Stimulated activated memory B cell treated with anti-CD40 and anti-IgM and Interleukin-4, amounts not matched to agents 10 μg/mL and 1 μg/mL and 100 μg/mL, for 72 hours (primary cell): ENCODE results near the gene TRNT1.

Experiments
- ATAC-seq: fragments of 150-1000 bp; cut with Tn5 transposase; 2 replicates; pipeline ENCODE4 v1.10.0; 2021
- H3K27ac Mint-ChIP-seq: one replicate; pipeline ENCODE4 v1.8.0; 2022; ENCODE audit warnings: mild to moderate bottlenecking, mixed read lengths
- H3K27me3 Mint-ChIP-seq: one replicate; pipeline ENCODE4 v1.8.0; 2022; ENCODE audit warnings: mixed read lengths
- H3K36me3 Mint-ChIP-seq: one replicate; pipeline ENCODE4 v1.8.0; 2022; ENCODE audit warnings: mixed read lengths
- H3K4me1 Mint-ChIP-seq: one replicate; pipeline ENCODE4 v1.8.0; 2022; ENCODE audit warnings: mixed read lengths
- H3K4me3 Mint-ChIP-seq: one replicate; pipeline ENCODE4 v1.8.0; 2022; ENCODE audit warnings: mild to moderate bottlenecking, moderate library complexity, mixed read lengths
- H3K9me3 Mint-ChIP-seq: one replicate; pipeline ENCODE4 v1.8.0; 2022; ENCODE audit warnings: mixed read lengths

Gene TRNT1

DNA sequence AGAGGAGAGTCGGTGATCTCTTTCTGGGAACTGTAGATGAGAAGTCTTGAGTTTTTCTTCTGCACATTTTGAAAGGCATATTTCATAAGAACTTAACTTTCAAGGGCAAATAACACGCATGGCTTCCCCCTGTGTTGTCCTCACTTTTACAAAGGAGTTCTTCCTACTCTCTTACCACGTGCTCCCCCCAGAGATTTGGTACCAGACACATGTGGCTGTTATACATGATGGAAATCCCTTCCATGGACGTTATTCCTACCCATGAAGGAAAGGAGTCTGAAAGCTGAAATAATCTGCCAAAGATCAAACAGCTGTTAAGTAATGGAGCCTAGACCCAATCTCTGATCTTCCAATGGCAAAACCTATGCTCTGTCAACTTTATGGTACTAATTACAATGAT is 20.9 kb upstream of the TRNT1 start:
- H3K27ac Mint-ChIP-seq = no peak overlapping the region
- peaks cover 61% of the 10 kb centered on the region for H3K4me1 Mint-ChIP-seq
- no peaks in the 10 kb centered on the region for H3K27me3 Mint-ChIP-seq
- no peak for ATAC-seq
- no peaks in the 10 kb centered on the region for H3K9me3 Mint-ChIP-seq
- no peak overlapping the region for H3K4me3 Mint-ChIP-seq
- no peaks in the 10 kb centered on the region for H3K36me3 Mint-ChIP-seq

- no peaks in the 10 kb centered on the region for H3K27me3 Mint-ChIP-seq
- H3K27ac Mint-ChIP-seq = peak overlapping the region; percentile 77
- peaks cover 51% of the 10 kb centered on the region for H3K4me1 Mint-ChIP-seq
Measured at GRCh38 chr3:3107181-3107580, 19.6 kb upstream of the TRNT1 start.

GRCh38 chr3:3107858-3108257 is 18.9 kb upstream of the TRNT1 start:
- ATAC-seq = peak; percentile 75
- no peaks in the 10 kb centered on the region for H3K36me3 Mint-ChIP-seq
- no peaks in the 10 kb centered on the region for H3K9me3 Mint-ChIP-seq
- no peak overlapping the region for H3K4me3 Mint-ChIP-seq
- H3K27ac Mint-ChIP-seq = peak overlapping the region; percentile 77
- H3K4me1 Mint-ChIP-seq = peaks cover 50% of the 10 kb centered on the region
- H3K27me3 Mint-ChIP-seq = no peaks in the 10 kb centered on the region

More at GRCh38 chr3:3107181-3107580, 19.6 kb upstream of the TRNT1 start:
- no peak for ATAC-seq
- Mint-ChIP-seq H3K9me3 (no peaks in the 10 kb centered on the region), H3K4me3 (no peak overlapping the region), H3K36me3 (no peaks in the 10 kb centered on the region)

DNA sequence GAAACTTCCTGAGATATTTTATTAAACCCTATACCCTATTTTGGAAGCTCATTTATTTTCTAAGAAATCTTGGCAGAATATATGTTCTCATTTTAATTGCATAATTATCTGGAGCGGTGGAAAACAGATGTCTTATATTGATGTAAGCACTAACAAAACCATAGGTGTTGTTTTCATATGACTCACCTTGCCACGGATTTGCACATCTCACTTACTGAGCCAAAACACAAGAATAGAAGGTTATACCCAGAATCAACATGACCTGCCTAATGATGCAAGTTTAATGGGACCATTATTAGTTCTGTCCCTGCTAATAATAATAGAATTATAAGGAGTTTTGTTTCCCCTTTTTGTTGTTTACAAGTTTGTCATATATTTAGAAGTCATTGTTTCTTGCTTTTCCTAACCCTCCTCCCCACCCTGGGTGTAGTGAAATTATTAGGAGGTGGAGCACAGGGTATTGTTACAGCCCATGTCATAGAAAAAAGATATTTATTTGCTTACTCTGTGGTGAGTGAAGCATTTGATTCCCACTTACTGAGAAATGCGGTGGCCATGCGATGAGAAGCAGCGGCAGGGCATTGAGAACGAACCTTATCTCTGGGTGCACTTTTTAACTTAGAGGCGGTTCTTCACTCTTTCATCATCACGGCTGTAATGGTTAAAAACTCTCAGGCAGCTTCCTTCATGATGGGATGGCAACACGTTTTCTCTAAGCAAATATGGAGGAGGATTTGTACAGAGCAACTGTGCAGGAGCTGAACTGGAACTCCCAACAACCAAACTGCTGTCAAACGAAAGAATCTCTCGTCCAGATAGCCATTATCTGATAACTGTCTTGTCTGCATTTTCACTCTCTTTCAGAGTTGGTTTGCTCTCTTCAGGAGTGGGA is 17.1 kb upstream of the TRNT1 start:
- Mint-ChIP-seq H3K9me3 (no peaks in the 10 kb centered on the region), H3K4me3 (peak overlapping the region; percentile 62)

DNA sequence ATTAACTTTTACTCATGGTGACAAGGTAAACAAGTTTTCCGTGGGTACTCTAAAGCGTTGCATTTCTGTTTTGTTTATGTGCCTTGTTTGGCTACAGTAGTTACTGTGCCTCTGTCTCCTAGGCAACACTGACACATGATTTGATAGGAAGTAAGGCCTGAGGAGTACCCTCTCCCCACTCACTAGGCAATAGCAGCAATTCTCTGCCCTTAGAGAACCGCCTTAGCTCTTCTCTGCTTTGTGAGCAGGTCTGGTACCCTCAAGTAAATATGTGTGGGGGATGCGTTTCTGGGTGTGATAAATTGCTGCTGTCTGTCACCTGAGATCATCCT is 16.5 kb upstream of the TRNT1 start, which contains the start of gene IL5RA:
IL5RA (minus strand) TSS at position 76 of the 332 bp plus-strand sequence. CDS start 5,390 bp downstream, outside the sequence.
- H3K4me1 Mint-ChIP-seq = peaks cover 53% of the 10 kb centered on the region
- H3K27me3 Mint-ChIP-seq = no peaks in the 10 kb centered on the region
- H3K9me3 Mint-ChIP-seq = no peaks in the 10 kb centered on the region
- peak within 1 kb of the TSS; percentile 77 for H3K27ac Mint-ChIP-seq
- H3K4me3 Mint-ChIP-seq = peak within 1 kb of the TSS; percentile 62
- H3K36me3 Mint-ChIP-seq = no peaks in the 10 kb centered on the region
- ATAC-seq = peak; percentile 65

More for the DNA sequence above, 17.1 kb upstream of the TRNT1 start:
- Mint-ChIP-seq H3K36me3 (no peaks in the 10 kb centered on the region), H3K27me3 (no peaks in the 10 kb centered on the region), H3K4me1 (peaks cover 52% of the 10 kb centered on the region), H3K27ac (peak overlapping the region; percentile 77)
- ATAC-seq = peak; percentile 70

- Mint-ChIP-seq H3K4me1 (peaks cover 50% of the 10 kb centered on the region), H3K36me3 (no peaks in the 10 kb centered on the region), H3K27ac (peak overlapping the region; percentile 77), H3K9me3 (peaks cover 3% of the 10 kb centered on the region), H3K27me3 (no peaks in the 10 kb centered on the region), H3K4me3 (peak overlapping the region; percentile 62)
- no peak for ATAC-seq
Measured at GRCh38 chr3:3110749-3111361, 15.9 kb upstream of the TRNT1 start.

- H3K4me3 Mint-ChIP-seq = no peak overlapping the region
Measured at GRCh38 chr3:3113042-3113709, 13.6 kb upstream of the TRNT1 start.

GRCh38 chr3:3117651-3118050 is 9.1 kb upstream of the TRNT1 start:
- ATAC-seq = no peak
- Mint-ChIP-seq H3K27me3 (no peaks in the 10 kb centered on the region), H3K36me3 (no peaks in the 10 kb centered on the region), H3K27ac (no peak overlapping the region), H3K9me3 (peaks cover 3% of the 10 kb centered on the region), H3K4me3 (no peak overlapping the region), H3K4me1 (peaks cover 17% of the 10 kb centered on the region)

More at GRCh38 chr3:3113042-3113709, 13.6 kb upstream of the TRNT1 start:
- H3K27ac Mint-ChIP-seq = no peak overlapping the region
- ATAC-seq = no peak
- peaks cover 3% of the 10 kb centered on the region for H3K9me3 Mint-ChIP-seq
- no peaks in the 10 kb centered on the region for H3K36me3 Mint-ChIP-seq
- no peaks in the 10 kb centered on the region for H3K27me3 Mint-ChIP-seq
- H3K4me1 Mint-ChIP-seq = peaks cover 40% of the 10 kb centered on the region

DNA sequence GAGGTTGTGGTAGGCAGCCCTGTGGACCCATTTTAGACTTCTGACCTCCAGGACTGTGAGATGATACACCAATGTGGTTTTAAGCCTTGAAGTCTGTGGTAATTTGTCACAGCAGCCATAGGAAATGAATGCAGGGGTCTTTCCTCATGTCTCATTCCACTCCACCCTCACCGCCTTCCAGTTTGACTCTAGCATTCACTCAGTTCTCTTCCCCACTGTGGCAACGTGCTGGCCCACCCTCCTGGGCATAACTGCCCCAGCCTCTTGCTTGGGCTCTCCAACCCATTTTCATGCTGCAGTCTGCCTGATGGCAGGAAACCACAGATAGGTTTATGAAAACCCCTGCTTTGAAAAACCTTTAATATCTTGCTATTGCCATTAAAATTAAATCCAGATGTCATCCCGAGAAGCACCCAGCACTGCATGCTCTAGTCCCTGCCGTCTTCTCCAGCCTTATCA is 7.3 kb upstream of the TRNT1 start:
- H3K27ac Mint-ChIP-seq = no peak overlapping the region
- no peak overlapping the region for H3K4me3 Mint-ChIP-seq
- no peaks in the 10 kb centered on the region for H3K27me3 Mint-ChIP-seq
- ATAC-seq = peak; percentile 67
- H3K9me3 Mint-ChIP-seq = peaks cover 3% of the 10 kb centered on the region
- H3K4me1 Mint-ChIP-seq = peaks cover 17% of the 10 kb centered on the region
- no peaks in the 10 kb centered on the region for H3K36me3 Mint-ChIP-seq

- peaks cover 38% of the 10 kb centered on the region for H3K4me1 Mint-ChIP-seq
- peaks cover 3% of the 10 kb centered on the region for H3K9me3 Mint-ChIP-seq
- H3K4me3 Mint-ChIP-seq = peak overlapping the region; percentile 96
- ATAC-seq = no peak
- H3K27ac Mint-ChIP-seq = peak overlapping the region; percentile 97
- H3K36me3 Mint-ChIP-seq = peaks cover 11% of the 10 kb centered on the region
- H3K27me3 Mint-ChIP-seq = no peaks in the 10 kb centered on the region
Measured at GRCh38 chr3:3125977-3126376, 763 bp upstream of the TRNT1 start.

- H3K27ac Mint-ChIP-seq = peak overlapping the region; percentile 97
- H3K4me3 Mint-ChIP-seq = peak overlapping the region; percentile 96
- H3K36me3 Mint-ChIP-seq = peaks cover 11% of the 10 kb centered on the region
- peak; percentile 41 for ATAC-seq
- H3K4me1 Mint-ChIP-seq = peaks cover 38% of the 10 kb centered on the region
- H3K9me3 Mint-ChIP-seq = peaks cover 3% of the 10 kb centered on the region
- no peaks in the 10 kb centered on the region for H3K27me3 Mint-ChIP-seq
Measured at GRCh38 chr3:3127432-3128010, 781 bp downstream of the TRNT1 start.

GRCh38 chr3:3129579-3129978 is 2.8 kb downstream of the TRNT1 start:
- no peak overlapping the region for H3K4me3 Mint-ChIP-seq
- peaks cover 38% of the 10 kb centered on the region for H3K4me1 Mint-ChIP-seq
- H3K27me3 Mint-ChIP-seq = no peaks in the 10 kb centered on the region

GRCh38 chr3:3133500-3133899 is 6.8 kb downstream of the TRNT1 start:
- Mint-ChIP-seq H3K36me3 (peaks cover 42% of the 10 kb centered on the region), H3K27ac (no peak overlapping the region), H3K27me3 (no peaks in the 10 kb centered on the region), H3K9me3 (no peaks in the 10 kb centered on the region), H3K4me1 (peaks cover 29% of the 10 kb centered on the region), H3K4me3 (no peak overlapping the region)
- ATAC-seq = no peak

More at GRCh38 chr3:3129579-3129978, 2.8 kb downstream of the TRNT1 start:
- Mint-ChIP-seq H3K9me3 (peaks cover 3% of the 10 kb centered on the region), H3K36me3 (peaks cover 11% of the 10 kb centered on the region), H3K27ac (no peak overlapping the region)
- no peak for ATAC-seq

GRCh38 chr3:3134750-3135448 is 8.2 kb downstream of the TRNT1 start:
- peak overlapping the region; percentile 25 for H3K27ac Mint-ChIP-seq
- no peak overlapping the region for H3K4me3 Mint-ChIP-seq
- no peak for ATAC-seq
- H3K4me1 Mint-ChIP-seq = peaks cover 27% of the 10 kb centered on the region
- no peaks in the 10 kb centered on the region for H3K27me3 Mint-ChIP-seq
- H3K36me3 Mint-ChIP-seq = peaks cover 45% of the 10 kb centered on the region
- H3K9me3 Mint-ChIP-seq = no peaks in the 10 kb centered on the region
